GM19395 (cell line): ENCODE results near the gene ORC4.

ENCODE experiments used
- ATAC-seq: cut with Tn5 transposase; IDR thresholded peaks from one replicate; pipeline ENCODE4 v1.9.1; 2021; ENCODE audit warnings: mild to moderate bottlenecking, moderate library complexity; ENCODE audit not compliant: unreplicated experiment

Gene ORC4

DNA sequence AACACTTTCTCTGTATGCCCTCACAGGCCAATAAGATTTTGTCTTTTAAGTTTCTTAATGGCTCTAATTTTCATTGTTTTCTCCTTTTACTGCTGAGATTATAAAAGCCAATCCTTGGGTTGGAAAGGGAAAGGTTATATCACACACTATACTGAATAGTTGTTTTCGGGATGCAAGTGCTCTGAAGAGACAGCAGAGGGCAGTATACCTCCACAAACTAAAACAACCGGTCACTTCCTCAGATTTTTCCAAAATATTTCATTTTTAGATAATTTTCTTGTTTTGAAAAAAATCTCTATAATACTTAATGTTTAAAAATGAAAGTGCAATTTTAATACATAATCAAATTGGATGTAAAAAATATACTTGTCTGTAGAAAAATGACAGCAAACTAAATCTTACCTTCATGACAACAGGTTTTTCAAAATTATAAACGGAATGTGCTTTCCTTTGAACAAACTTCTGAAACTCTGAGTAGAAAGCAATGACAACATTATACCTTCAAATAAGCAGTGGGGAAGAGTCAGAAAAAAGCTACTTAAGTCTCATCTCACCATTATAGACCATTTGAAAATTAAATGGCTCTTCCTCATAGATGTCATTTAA, 82.7 kb downstream of the ORC4 start:
- ATAC-seq = no peak

DNA sequence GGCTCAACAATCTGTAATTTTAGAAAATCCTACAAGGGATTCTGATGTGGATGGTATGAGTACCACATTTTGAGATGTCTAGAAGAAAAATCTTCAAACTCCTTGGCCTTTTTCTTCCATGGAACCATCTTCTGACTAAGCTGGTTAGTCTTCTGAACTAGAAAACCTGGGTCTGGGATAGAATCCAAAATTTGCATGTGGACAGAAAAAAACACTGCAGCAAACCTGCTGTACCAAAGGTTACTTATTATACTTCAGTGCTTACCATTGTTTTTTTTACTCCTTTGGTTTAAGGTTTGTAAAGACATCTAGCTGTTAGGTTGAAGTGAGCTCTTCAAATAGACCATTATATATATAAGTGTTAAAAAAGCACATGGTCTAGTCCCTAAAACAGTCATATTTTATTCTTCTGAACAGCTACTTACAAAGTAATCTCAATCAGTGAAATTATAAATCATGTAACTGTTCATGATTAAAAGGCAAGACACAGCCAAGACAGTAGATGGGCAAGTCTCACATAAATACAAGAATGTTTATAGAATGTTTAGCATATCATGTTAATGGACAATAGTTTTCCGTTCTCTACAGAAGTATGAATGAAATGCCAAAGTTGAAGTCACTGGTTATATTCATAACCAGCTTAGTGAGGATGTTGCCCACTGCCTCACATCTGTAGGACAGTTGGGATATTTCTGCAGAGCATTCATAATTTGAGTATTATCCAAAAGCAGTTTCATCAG, 85.5 kb downstream of the ORC4 start:
- ATAC-seq = no peak

DNA sequence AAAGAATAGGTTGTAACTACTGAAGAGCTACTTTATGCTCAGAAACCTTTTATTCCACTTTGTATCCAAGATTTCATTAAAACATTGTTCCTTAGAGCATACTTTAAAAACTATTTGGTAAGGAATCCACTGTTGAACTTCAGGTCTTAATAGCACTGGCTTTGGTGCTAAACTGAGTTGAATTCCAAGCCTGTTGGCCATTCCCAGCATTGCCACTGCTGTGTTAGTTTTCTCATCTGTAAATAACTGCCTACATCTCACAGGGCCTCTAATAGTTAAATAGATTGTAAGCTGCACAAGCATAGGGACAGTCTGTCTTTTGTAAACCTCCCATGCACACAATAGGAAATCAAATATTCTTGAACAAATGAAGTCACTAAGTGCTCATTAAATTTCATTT, 86.6 kb downstream of the ORC4 start:
- ATAC-seq = no peak

DNA sequence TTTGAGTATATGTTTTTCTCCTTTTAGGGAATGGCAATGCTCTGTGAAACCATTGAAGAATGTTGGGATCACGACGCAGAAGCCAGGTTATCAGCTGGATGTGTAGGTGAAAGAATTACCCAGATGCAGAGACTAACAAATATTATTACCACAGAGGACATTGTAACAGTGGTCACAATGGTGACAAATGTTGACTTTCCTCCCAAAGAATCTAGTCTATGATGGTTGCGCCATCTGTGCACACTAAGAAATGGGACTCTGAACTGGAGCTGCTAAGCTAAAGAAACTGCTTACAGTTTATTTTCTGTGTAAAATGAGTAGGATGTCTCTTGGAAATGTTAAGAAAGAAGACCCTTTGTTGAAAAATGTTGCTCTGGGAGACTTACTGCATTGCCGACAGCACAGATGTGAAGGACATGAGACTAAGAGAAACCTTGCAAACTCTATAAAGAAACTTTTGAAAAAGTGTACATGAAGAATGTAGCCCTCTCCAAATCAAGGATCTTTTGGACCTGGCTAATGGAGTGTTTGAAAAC, 93.4 kb downstream of the ORC4 start:
- no peak for ATAC-seq

DNA sequence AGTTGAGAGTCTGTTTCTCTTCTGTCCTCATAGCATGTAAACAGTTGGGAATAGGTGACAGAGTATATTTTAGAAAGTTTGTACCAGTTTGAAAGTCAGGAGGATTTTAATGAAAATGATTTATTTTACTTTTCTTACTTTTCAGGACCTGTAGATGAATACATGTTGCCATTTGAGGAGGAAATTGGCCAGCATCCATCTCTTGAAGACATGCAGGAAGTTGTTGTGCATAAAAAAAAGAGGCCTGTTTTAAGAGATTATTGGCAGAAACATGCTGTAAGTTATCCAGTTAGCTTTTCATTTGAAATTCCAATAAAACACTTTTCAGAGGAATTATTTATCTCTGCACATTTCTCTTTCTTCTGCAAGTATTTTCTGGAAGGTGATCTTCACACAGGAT, 94.7 kb downstream of the ORC4 start:
- no peak for ATAC-seq

DNA sequence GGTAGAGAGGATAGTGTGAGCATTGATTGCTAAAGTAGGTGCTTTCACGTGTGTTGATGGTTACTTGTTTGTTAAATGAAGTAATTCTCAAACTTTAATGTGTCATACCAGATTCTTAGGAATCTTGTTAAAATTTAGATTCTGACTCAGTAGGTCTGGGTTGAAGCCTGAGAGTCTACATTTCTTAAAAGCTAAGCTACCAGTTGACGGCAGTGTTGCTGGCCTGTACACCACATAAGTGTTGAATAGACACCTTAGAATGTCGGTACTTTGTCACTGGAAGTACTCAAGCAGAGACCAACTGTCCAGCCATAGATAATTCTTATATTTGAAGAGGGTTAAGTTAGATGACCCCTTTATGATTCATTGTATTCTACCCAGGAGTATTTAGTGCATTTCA, 95.9 kb downstream of the ORC4 start:
- no peak for ATAC-seq

DNA sequence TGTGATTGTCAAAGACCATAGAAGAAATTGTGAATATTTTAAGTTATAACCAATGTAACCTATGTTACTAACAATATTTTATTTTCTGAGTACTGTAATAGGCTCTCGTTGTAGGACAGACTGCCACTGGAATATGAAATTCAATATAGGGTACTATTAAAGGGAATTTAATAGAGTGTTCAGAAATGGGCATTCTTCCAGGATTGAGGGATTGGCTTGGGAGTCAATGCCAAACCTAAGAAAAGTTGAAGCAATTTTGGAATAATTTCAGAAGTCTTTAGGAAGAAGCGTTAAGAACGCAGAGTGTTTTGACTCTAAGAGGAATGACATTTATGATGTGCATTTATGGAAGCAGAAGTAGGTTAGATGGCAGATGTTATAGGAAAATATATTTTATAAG, 96.7 kb downstream of the ORC4 start:
- ATAC-seq = no peak

DNA sequence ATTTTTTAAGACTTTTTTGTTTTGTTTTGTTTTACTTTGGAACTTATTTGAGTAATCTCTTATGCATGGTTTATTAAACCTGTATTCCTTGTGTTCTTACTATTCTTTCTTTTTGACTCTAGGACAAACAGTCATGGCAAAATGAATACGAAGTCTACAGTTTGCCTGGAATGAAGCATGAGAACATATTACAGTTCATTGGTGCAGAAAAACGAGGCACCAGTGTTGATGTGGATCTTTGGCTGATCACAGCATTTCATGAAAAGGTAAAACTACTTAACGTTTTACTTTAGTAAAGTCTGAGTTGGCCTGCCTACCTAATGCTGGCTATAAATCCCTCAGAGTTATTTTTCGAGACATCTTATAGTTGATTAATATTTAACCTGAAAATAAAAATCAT, 103.4 kb downstream of the ORC4 start:
- no peak for ATAC-seq

DNA sequence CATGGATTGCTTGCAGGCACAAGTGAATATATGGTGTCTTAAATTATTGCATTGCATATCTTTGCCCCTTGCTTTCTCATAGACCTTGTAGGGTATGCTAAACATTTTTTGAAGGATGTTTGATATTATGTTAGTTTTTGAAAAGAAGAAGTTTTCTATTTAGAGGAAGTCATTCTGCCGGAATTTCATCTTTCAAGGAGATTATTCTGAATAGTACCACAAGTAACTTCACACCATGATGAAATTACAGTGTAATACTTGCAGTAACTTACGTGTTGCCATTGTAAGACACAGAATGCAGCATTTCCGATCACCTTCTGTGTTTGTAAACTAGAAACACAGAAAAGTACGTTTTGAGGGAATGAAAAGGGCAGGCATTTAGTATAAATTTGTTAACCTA, 103.8 kb downstream of the ORC4 start:
- no peak for ATAC-seq

DNA sequence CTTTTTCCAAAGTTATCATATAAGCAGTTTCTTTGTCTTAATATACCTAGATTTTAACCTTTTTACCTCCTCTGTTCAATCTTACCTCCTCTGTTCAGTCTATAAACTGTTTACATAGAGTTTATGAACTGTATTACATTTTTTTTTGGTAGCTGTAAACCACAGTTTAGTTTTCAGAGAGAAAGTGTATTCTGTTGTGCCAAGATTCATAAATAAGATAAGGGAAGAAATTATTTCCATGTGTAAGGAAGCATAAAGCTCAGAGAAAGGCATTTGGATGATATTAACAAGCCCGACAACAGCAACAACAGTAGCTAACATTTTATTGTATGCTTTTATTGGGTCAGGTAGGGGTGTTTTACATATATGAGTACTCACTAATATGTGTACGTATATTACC, 104.5 kb downstream of the ORC4 start:
- no peak for ATAC-seq

DNA sequence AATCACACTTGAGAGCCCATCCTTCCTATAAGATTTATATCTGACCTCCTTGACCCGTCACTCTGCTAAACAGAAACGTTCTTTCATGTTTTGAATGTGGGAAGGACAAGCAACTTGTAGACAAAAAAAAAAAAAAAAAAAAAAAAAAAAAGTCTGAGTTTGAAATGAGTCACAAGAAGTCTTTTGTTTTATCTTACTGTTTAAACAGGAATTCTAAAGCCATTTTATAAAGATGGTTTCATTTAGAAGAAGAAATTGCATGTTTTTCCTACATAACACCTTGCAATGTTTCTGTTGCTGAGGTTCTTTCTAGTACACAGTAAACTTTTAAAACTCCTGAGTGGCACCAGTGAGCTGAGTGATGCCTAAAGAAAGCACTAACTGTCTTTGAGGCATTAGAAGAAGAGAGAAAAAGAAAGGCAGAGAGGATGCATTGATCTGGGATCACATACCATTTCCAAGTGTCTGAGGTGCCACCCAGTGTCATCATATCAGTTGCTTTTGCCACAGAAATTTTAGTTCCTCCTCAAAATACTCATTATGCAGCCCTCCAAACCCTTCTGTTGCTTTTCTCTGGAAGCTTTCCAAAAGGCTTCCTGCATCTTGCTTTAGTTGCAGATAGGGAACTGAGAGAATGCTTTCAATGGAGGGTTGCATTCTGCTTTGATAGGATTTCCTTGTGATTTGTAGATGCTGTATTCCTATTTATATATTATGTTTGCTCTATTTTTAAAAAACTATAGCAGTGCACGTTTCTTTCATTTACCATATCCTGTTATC, 106.6 kb downstream of the ORC4 start:
- no peak for ATAC-seq

DNA sequence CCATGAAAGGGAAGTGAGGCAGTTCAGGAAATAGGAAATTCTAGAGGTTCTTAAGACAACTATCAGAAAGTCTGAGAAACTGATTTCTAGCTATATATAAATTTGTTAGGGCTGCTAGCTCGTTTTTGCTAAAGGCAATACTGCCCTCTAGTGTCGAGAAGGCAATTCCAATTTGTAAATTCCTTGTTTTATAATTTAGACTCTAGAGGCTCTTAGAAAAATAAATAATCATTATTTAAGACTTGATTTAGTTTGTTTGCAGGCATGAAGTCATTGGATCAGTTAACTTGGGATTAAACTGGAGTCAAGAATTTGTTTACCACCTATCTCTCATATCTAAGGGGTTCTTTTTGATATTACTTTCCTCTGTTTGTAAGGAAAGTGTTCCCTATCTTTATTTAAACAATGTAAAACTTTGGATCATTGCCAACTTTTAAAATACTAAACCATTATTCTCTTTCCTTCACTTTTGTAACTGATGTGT, 109.5 kb downstream of the ORC4 start:
- ATAC-seq = no peak

DNA sequence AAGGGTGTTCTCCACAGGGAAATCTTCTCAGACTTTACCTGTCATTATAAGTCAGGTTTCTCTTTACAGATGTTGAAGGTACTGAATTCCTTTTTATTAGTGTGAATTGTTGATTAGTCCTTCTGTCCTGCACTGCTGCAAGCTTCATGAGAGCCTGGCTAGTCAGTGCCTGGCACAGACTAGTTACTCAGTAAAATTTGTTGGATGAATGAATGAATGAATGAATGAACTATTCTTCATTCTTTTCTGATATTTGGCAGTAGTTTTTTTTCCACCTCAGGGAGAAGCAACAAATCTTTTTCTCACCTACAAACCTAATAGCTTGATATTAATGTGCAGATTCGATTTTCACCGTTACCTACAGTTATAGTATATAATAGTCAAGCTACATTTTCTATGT, 111.4 kb downstream of the ORC4 start:
- no peak for ATAC-seq

DNA sequence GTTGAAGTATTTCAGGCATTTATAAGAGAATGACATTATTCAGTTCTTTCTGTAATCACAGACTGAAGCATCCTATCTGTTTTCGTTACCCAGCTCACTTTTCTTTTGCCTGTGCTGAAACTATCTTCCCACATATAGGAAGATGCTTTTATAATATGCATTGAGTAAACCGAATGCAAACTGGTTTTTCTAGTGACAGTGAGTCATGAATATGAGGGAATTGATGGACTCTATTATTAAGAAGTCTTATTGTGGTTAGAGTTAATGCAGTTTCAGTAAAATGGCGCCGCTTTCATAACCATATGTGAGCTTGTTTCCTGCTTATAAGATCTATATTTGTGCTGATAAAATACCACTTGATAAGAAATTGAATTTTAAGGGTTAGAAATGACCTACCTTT, 116.5 kb downstream of the ORC4 start:
- ATAC-seq = no peak

DNA sequence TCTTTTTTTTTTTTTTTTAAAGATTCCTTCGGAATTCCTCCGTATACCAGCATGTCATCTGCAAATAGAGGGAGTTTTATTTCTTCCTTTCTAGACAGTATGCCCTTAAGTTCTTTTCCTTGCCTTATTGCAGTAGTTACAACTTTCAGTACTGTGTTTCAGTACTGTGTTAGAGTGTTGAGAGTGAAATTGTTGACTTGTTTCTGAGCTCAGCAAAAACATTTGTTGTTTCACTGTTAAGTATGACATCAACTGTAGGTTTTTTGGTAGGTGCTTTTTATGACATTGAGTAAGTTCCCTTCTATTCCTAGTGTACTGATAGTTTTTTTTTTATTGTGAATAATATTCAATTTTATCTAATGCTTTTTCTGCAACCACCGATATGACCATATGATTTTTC, 131.9 kb downstream of the ORC4 start:
- peak; percentile 86 for ATAC-seq

DNA sequence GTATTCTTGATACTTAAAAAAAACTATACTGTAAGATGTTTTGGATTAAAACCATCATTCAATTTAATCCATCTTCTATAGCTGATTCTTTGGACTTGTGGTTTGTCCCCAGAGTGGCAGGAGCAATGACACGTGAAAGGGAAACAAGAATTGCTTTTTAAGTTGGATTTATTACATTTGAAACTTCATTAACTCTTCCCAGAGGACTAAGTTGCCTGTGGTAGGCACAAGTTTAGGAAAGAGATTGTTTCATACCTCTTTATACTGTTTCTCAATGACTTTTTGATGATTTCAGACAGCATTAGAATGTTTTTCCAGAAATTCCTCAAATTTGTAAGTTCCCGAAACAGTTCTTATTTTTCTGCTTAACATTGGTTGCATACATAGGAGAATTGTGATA, 134.4 kb downstream of the ORC4 start:
- no peak for ATAC-seq

DNA sequence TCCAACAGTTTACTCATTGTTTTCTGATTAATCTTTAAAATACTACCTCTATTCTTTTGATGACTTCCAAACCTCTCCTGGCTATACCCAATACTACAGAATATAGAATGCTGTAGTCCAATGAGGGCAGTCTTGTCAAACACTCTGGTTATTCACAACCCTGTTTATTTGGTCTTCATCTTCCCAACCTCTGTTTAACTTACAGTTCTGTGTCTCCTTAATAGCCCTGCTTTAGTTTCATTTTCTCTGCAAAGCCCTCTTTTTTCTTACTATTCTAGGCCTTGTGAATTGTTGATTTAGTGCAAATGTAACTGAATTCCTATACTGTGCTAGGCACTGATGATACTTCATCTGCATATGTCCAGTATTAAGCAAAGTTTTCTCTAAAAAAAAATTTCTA, 135.7 kb downstream of the ORC4 start:
- no peak for ATAC-seq

DNA sequence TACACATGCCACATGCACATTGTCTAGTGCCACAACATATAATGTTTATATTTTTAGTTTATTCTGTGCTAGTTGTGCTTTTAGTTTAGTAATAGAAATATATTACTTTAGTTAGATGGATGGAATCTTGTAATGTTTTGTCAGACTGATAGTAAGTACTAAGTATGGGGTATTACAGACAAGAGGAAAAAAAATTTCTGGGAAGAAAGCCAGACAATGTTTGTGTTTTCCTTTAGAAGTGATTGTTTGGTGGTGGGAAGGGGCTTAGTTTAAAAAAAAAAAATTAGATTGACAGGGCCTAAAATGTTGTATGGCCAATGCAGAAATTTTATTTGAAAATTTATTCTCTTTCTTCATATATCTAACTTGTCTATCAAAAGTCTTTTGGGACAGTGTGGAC, 137.9 kb downstream of the ORC4 start:
- no peak for ATAC-seq
